Nephron progenitor cell (in vitro differentiated cells): ENCODE results near the gene DARS1.

Experiments
- DNase-seq: peaks from one replicate; pipeline ENCODE4 v3.0.0; 2021
- H3K27ac Mint-ChIP-seq: 2 replicates; pipeline ENCODE4 v1.8.0; 2021; ENCODE audit warnings: mild to moderate bottlenecking, moderate library complexity, mixed read lengths
- H3K27me3 Mint-ChIP-seq: 2 replicates; pipeline ENCODE4 v1.8.0; 2021; ENCODE audit warnings: mild to moderate bottlenecking, low read depth, mixed read lengths; ENCODE audit not compliant: poor library complexity
- H3K36me3 Mint-ChIP-seq: 2 replicates; pipeline ENCODE4 v1.8.0; 2021; ENCODE audit warnings: low read depth, mixed read lengths
- H3K4me1 Mint-ChIP-seq: 2 replicates; pipeline ENCODE4 v1.8.0; 2021; ENCODE audit warnings: mixed read lengths
- H3K4me3 Mint-ChIP-seq: 2 replicates; pipeline ENCODE4 v1.8.0; 2021; ENCODE audit warnings: mild to moderate bottlenecking, moderate library complexity, mixed read lengths
- H3K9me3 Mint-ChIP-seq: 2 replicates; pipeline ENCODE4 v1.8.0; 2021; ENCODE audit warnings: mild to moderate bottlenecking, moderate library complexity, mixed read lengths
- TF ChIP-seq, protein P1 (sequence below): fragments of 200-600 bp; sonication (generic); IDR thresholded peaks from 2 replicates; pipeline ENCODE4 v1.5.0; 2021; ENCODE audit warnings: antibody characterized with exemption

The DARS1 gene

DNA sequence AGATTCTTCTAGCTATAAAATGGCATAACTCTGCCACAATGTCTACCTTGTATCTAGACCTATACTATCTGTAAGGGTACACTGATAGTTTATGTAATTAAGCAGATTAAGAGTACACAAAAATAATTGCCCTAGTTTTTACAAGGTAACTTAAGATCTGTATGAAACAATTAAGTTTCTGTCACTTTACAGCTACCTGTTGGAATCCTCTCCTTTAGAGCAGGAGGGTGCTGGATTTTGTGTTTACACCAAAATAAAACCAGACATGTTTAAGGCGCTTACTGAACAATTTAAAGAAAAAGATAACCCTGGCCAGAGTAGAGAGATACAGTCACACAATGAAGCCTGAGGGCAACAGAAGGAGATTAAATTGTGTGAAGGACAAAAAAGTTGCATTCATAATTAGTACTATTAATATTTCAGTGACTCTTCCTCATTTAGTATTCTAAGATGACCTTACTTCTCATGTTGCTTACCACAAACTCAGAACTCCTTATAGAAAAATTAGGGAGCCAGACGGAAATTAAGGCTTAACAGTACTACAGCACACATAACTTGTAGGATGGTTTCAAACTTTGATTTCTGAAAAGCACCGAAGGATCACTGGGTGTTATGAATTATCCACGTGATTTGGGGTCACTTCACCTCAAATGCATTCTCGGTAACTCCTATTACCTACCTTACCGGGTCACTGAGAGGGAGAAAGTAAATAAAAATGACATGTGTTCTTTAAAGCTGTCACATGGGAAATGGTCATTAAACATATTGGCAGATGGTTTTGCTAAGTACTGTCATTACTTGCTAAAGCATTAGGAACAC is 1.0 kb downstream of the DARS1 start:
- H3K4me1 Mint-ChIP-seq, result peaks cover 67% of the 10 kb centered on the region
- TF ChIP-seq, protein P1, sequence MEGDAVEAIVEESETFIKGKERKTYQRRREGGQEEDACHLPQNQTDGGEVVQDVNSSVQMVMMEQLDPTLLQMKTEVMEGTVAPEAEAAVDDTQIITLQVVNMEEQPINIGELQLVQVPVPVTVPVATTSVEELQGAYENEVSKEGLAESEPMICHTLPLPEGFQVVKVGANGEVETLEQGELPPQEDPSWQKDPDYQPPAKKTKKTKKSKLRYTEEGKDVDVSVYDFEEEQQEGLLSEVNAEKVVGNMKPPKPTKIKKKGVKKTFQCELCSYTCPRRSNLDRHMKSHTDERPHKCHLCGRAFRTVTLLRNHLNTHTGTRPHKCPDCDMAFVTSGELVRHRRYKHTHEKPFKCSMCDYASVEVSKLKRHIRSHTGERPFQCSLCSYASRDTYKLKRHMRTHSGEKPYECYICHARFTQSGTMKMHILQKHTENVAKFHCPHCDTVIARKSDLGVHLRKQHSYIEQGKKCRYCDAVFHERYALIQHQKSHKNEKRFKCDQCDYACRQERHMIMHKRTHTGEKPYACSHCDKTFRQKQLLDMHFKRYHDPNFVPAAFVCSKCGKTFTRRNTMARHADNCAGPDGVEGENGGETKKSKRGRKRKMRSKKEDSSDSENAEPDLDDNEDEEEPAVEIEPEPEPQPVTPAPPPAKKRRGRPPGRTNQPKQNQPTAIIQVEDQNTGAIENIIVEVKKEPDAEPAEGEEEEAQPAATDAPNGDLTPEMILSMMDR, result no peak
- peak overlapping the region; percentile 96 for H3K27ac Mint-ChIP-seq
- no peak for DNase-seq
- peaks cover 41% of the 10 kb centered on the region for H3K36me3 Mint-ChIP-seq
- no peaks in the 10 kb centered on the region for H3K9me3 Mint-ChIP-seq
- peak overlapping the region; percentile 83 for H3K4me3 Mint-ChIP-seq
- H3K27me3 Mint-ChIP-seq, result peaks cover 1% of the 10 kb centered on the region

DNA sequence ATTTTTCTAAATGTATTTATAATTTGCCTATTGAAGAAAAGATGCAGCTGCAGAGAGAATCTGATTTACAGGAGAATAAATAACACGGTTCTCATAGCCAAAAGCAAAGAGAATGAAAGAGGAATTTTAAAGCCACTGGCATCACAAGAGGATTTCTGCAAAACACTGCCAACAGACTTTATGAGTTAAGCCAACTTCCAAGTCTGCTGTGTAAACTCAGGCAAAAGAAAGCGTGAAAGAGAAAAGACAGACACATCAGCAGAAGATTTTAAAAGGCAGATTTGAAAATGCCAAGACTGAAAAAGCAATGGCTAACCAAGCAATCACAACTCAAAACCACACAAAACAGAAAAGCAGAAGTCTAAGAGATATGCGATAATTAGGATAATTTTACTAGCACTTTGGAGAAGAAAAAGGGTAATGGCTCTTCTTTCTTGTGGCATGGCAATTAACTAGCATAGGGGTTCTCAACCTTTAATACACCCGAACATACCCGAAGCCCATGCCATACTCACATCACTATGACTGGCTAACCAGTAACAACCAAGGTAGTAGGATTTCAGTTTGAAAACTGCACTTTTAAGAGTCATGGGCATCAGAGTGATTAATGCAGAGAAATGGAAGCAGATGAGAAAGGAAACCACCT is 4.9 kb downstream of the DARS1 start:
- peak overlapping the region; percentile 91 for H3K27ac Mint-ChIP-seq
- no peaks in the 10 kb centered on the region for H3K27me3 Mint-ChIP-seq
- peaks cover 68% of the 10 kb centered on the region for H3K36me3 Mint-ChIP-seq
- peaks cover 48% of the 10 kb centered on the region for H3K4me1 Mint-ChIP-seq
- TF ChIP-seq, protein P1, result no peak
- DNase-seq, result no peak
- peak overlapping the region; percentile 23 for H3K4me3 Mint-ChIP-seq
- H3K9me3 Mint-ChIP-seq, result no peaks in the 10 kb centered on the region

DNA sequence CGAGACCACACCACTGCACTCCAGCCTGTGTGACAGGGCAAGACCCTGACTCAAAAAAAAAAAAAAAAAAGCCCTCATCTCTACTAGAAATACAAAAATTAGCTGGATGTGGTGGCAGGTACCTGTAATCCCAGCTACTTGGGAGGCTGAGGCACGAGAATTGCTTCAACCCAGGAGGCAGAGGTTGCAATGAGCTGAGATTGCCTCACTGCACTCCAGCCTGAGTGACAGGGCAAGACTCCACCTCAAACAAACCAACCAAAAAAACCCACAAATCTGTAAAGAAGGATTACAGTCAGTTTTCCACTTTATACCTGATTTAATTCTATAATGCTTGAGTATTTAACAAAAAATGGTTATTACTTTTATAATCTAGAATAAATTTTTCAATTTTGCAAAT is 9.7 kb downstream of the DARS1 start:
- H3K4me1 Mint-ChIP-seq, result peaks cover 15% of the 10 kb centered on the region
- DNase-seq, result no peak
- no peak overlapping the region for H3K4me3 Mint-ChIP-seq
- H3K27ac Mint-ChIP-seq, result no peak overlapping the region
- TF ChIP-seq, protein P1, result no peak
- H3K9me3 Mint-ChIP-seq, result peaks cover 27% of the 10 kb centered on the region
- peaks cover 88% of the 10 kb centered on the region for H3K36me3 Mint-ChIP-seq
- no peaks in the 10 kb centered on the region for H3K27me3 Mint-ChIP-seq

DNA sequence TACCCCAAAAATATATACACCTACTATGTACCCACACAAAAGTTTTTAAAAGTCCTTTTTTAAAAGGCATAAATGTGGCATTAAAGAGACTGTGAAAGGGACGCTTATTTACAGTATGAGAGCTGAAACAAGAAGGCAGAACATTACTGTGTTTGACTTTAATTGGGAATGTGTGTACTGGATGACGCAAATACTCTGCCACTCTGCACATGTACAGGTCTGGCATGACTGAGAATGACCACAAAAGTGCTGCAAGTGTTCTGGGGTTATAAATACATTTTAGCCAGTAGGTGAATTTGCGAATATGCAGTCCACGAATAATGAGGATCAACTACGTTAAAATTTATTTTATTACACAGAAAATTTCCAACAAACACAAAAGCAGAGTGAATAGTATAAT is 11.4 kb downstream of the DARS1 start:
- Mint-ChIP-seq H3K36me3 (peaks cover 88% of the 10 kb centered on the region), H3K4me1 (no peaks in the 10 kb centered on the region), H3K27ac (no peak overlapping the region), H3K9me3 (peaks cover 31% of the 10 kb centered on the region), H3K27me3 (no peaks in the 10 kb centered on the region), H3K4me3 (no peak overlapping the region)
- TF ChIP-seq, protein P1, result no peak
- DNase-seq, result no peak

- H3K4me3 Mint-ChIP-seq, result no peak overlapping the region
- H3K27ac Mint-ChIP-seq, result no peak overlapping the region
- peaks cover 31% of the 10 kb centered on the region for H3K9me3 Mint-ChIP-seq
- peaks cover 77% of the 10 kb centered on the region for H3K36me3 Mint-ChIP-seq
- TF ChIP-seq, protein P1, result no peak
- DNase-seq, result no peak
- H3K4me1 Mint-ChIP-seq, result no peaks in the 10 kb centered on the region
- no peaks in the 10 kb centered on the region for H3K27me3 Mint-ChIP-seq
These were observed 15.6 kb downstream of the DARS1 start for GRCh38 chr2:135969655-135970387.
